ENCODE results near the gene AMIGO1. TPM values are rescaled to one million over a fixed set of nuclear protein-coding genes. Genes with fewer than 3 reads are reported as not detected.

The AMIGO1 gene
- total RNA-seq, 1 experiment from 2014 or later: 2.7 TPM

DNA sequence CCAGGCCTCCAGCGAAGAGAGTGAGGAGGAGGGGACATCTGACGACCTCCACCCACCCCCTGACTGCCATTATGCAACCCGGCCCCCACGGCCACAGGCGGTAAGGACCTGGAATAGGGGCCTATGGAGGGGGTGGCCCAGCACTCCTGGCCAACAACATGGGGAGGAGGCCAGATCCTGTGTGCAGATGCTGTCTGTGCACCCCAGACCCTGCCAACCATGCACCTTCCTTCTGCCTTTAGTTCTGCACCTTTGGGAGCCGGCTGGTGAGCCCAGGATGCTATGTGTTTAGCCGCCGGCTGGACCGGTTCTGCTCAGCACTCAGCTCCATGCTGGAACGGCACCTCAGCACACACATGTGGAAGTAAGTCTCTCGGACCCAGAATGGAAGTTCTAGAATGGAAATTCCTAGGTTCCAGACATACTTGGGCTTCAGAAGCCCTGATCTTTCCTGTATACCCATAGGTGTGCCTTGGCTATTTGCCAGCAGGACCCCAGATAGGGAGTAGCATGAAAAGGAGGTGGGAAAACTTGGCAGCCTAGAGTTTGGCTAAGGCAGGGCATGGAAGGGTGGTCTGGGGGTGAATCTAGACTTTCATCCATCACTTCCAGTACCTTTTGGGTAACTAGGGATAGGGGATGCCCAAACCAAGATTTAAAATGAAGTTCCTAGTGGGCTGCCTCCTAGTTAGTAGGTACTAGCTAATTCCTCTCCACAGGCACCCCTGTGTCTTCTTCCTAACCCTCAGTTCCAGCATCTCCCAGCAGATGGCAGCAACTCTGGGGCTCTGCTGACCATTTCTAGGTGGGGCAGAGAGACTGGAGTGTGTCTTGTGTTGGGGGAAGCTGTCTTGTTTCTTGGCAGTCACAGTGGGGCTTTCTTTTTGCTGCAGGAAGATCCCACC, 19.2 kb downstream of the AMIGO1 start:
- peaks cover 10% of the 10 kb centered on the region; the same call in 1 of the 2 replicates for H3K4me1 ChIP-seq (ENCODE audit: insufficient read depth, low read length)
- no peaks in the 10 kb centered on the region for H3K36me3 ChIP-seq (ENCODE audit: low read depth, low read length)
- POLR2A ChIA-PET (ENCODE audit: unreplicated experiment): no interaction called here
- peak; percentile 79 for TF ChIP-seq CTCF (conservative IDR thresholded peaks at IDR 0.05; ENCODE audit: low read depth, low read length)
- TF ChIP-seq EZH2 (IDR thresholded peaks at IDR 0.05; ENCODE audit: low read length, unreplicated experiment): no peak
- no peak for TF ChIP-seq EZH2phosphoT487 (IDR thresholded peaks at IDR 0.05; ENCODE audit: borderline replicate concordance, low read length)
- no peaks in the 10 kb centered on the region for H3F3A ChIP-seq (ENCODE audit: low read length, unreplicated experiment)
- H3K27me3 ChIP-seq (ENCODE audit: low read length): no peaks in the 10 kb centered on the region
- H3K9ac ChIP-seq (ENCODE audit: low read length): no peak overlapping the region
- ATAC-seq (peak; percentile 54), DNase-seq (peak; percentile 76)
- H2AFZ ChIP-seq (ENCODE audit: low read length): no peak overlapping the region
- H3K27ac ChIP-seq (ENCODE audit: low read length): no peak overlapping the region
- no peak overlapping the region for H3K4me3 ChIP-seq (ENCODE audit: low read length)
- H3K9me3 ChIP-seq (ENCODE audit: low read length): no peaks in the 10 kb centered on the region
- CTCF ChIA-PET: interaction anchor here (0.5 to 1.5 kb wide), 8 partner anchors 9 to 76 kb away, joined by 3 to 34 read pairs (median 3); no protein-coding TSS in a partner anchor
- intact Hi-C loops (cut with micrococcal nuclease): loop anchor here (1.0 kb wide), 1 partner anchor 42 kb away; no protein-coding TSS in a partner anchor
- no peaks in the 10 kb centered on the region for H3K9me2 ChIP-seq (replicated peaks; ENCODE audit: low read length)
- peaks cover 12% of the 10 kb centered on the region for H3K79me2 ChIP-seq (ENCODE audit: low read length)
- BruUV-seq (replicated peaks): no TSS peak
- H4K20me1 ChIP-seq (ENCODE audit: low read length): no peaks in the 10 kb centered on the region
- no peak overlapping the region for H3K4me2 ChIP-seq (ENCODE audit: low read length)

DNA sequence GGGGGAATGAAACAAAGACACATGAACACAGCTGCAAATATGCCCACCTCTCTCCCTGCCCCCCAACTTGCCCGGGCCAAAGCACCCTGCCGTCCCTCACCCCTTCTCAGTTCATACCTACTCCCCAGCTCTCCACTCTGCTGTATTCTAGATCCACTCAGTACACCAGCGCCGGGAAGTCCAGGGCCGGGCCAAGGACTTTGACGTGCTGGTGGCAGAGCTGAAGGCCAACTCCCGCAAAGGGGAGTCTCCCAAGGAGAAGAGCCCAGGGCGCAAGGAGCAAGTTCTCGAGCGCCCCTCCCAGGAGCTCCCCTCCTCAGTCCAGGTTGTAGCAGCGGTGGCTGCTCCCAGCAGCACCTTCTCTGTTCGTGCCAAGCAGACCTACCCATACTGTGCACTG, 20.8 kb downstream of the AMIGO1 start:
- no peaks in the 10 kb centered on the region for H3K27me3 ChIP-seq (ENCODE audit: low read length)
- peaks cover 12% of the 10 kb centered on the region; the same call in 1 of the 2 replicates for H3K79me2 ChIP-seq (ENCODE audit: low read length)
- H3K9me3 ChIP-seq (ENCODE audit: low read length): no peaks in the 10 kb centered on the region
- ChIA-PET POLR2A (ENCODE audit: unreplicated experiment) (no interaction called here), CTCF (interaction anchor here (0.5 kb wide), 2 partner anchors 28 to 61 kb away, joined by 3 to 4 read pairs; no protein-coding TSS in a partner anchor)
- no peak for DNase-seq
- intact Hi-C loops (cut with micrococcal nuclease): no loop called here
- no peak overlapping the region for H3K9ac ChIP-seq (ENCODE audit: low read length)
- H4K20me1 ChIP-seq (ENCODE audit: low read length): no peaks in the 10 kb centered on the region
- no peak overlapping the region for H3K4me3 ChIP-seq (ENCODE audit: low read length)
- H3F3A ChIP-seq (ENCODE audit: low read length, unreplicated experiment): no peaks in the 10 kb centered on the region
- H3K4me1 ChIP-seq (ENCODE audit: insufficient read depth, low read length): peaks cover 13% of the 10 kb centered on the region
- H3K9me2 ChIP-seq (replicated peaks; ENCODE audit: low read length): no peaks in the 10 kb centered on the region
- H2AFZ ChIP-seq (ENCODE audit: low read length): no peak overlapping the region
- H3K36me3 ChIP-seq (ENCODE audit: low read depth, low read length): no peaks in the 10 kb centered on the region
- no peak for ATAC-seq
- TF ChIP-seq EZH2phosphoT487 (IDR thresholded peaks at IDR 0.05; ENCODE audit: borderline replicate concordance, low read length) (no peak), CTCF (conservative IDR thresholded peaks at IDR 0.05; ENCODE audit: low read depth, low read length) (no peak), EZH2 (IDR thresholded peaks at IDR 0.05; ENCODE audit: low read length, unreplicated experiment) (no peak)
- H3K4me2 ChIP-seq (ENCODE audit: low read length): no peak overlapping the region
- H3K27ac ChIP-seq (ENCODE audit: low read length): no peak overlapping the region
- no TSS peak for BruUV-seq (replicated peaks)

- no peak for ATAC-seq
These were observed 21.3 kb downstream of the AMIGO1 start for GRCh38 chr1:109488201-109488600.

More at GRCh38 chr1:109488201-109488600, 21.3 kb downstream of the AMIGO1 start:
- no peak overlapping the region for H2AFZ ChIP-seq (ENCODE audit: low read length)
- peaks cover 12% of the 10 kb centered on the region; the same call in 1 of the 2 replicates for H3K79me2 ChIP-seq (ENCODE audit: low read length)
- no peak for DNase-seq
- no peaks in the 10 kb centered on the region for H3K9me3 ChIP-seq (ENCODE audit: low read length)
- H3K9me2 ChIP-seq (replicated peaks; ENCODE audit: low read length): no peaks in the 10 kb centered on the region
- TF ChIP-seq EZH2phosphoT487 (IDR thresholded peaks at IDR 0.05; ENCODE audit: borderline replicate concordance, low read length): no peak
- TF ChIP-seq CTCF (conservative IDR thresholded peaks at IDR 0.05; ENCODE audit: low read depth, low read length): 0 out of 2 replicates have a peak, but pooled peaks have one; percentile 20
- TF ChIP-seq EZH2 (IDR thresholded peaks at IDR 0.05; ENCODE audit: low read length, unreplicated experiment): no peak
- H4K20me1 ChIP-seq (ENCODE audit: low read length): no peaks in the 10 kb centered on the region
- H3K4me3 ChIP-seq (ENCODE audit: low read length): no peak overlapping the region
- intact Hi-C loops (cut with micrococcal nuclease): no loop called here
- POLR2A ChIA-PET (ENCODE audit: unreplicated experiment): no interaction called here
- H3F3A ChIP-seq (ENCODE audit: low read length, unreplicated experiment): no peaks in the 10 kb centered on the region
- H3K27me3 ChIP-seq (ENCODE audit: low read length): no peaks in the 10 kb centered on the region
- no peak overlapping the region for H3K4me2 ChIP-seq (ENCODE audit: low read length)
- CTCF ChIA-PET: interaction anchor here (0.5 kb wide), 1 partner anchor 61 kb away, joined by 4 read pairs; no protein-coding TSS in a partner anchor
- H3K27ac ChIP-seq (ENCODE audit: low read length): no peak overlapping the region
- no TSS peak for BruUV-seq (replicated peaks)
- no peaks in the 10 kb centered on the region for H3K36me3 ChIP-seq (ENCODE audit: low read depth, low read length)
- H3K9ac ChIP-seq (ENCODE audit: low read length): no peak overlapping the region
- peaks cover 16% of the 10 kb centered on the region for H3K4me1 ChIP-seq (ENCODE audit: insufficient read depth, low read length)
